Colonic mucosa (tissue), 4 donors: ENCODE data around the gene COPS6. TPM values are rescaled to one million over a fixed set of nuclear protein-coding genes. Genes with fewer than 3 reads are reported as not detected.

ENCODE experiments used
- DNase-seq: peaks from one replicate; pipeline ENCODE4 v3.0.0-alpha.2; 2020
- H3K27ac ChIP-seq: fragments of 200-600 bp; one replicate; pipeline ENCODE4 v1.8.0; 2021
- H3K27me3 ChIP-seq: fragments of 200-600 bp; one replicate; pipeline ENCODE4 v1.8.0; 2021
- H3K36me3 ChIP-seq: fragments of 200-600 bp; one replicate; pipeline ENCODE4 v1.8.0; 2021
- H3K4me1 ChIP-seq: fragments of 200-600 bp; one replicate; pipeline ENCODE4 v1.8.0; 2021; ENCODE audit warnings: mild to moderate bottlenecking
- H3K4me3 ChIP-seq: fragments of 200-600 bp; one replicate; pipeline ENCODE4 v1.8.0; 2021
- H3K9ac ChIP-seq, 2 donors: one replicate each; pipeline ENCODE4 v1.7.0; 2013; ENCODE audit warnings: control low read depth in 2 of 2, low read depth in 2 of 2, low read length in 2 of 2
- H3K9me3 ChIP-seq: fragments of 200-600 bp; one replicate; pipeline ENCODE4 v1.8.0; 2021
- CTCF ChIP-seq: fragments of 200-600 bp; IDR thresholded peaks from one replicate; pipeline ENCODE4 v1.8.0; 2022; ENCODE audit warnings: antibody characterized with exemption, mild to moderate bottlenecking
- intact Hi-C: fragments of 100-400 bp; cut with DNase I; formaldehyde crosslinking; loops from one replicate; pipeline ENCODE4 v1.14.1; 2022
- total RNA-seq, 2 donors: library from RNA; stranded (reverse); fragmentation: NEBNext Ultra II Directional in 1 of 2; extraction: Animal tissue kit (Norgen Biotek cat#: 25700) in 1 of 2; gene quantifications; one replicate each; pipeline ENCODE4 v1.2.1, GENCODE V29; 2021
- donor health status: healthy.
- donor health status: DM: no; HTN: no; CAD: no.
- donor health status: DM: no; HTN: no; CAD: no.

Gene COPS6
- total RNA-seq, 2 donors from 2014 or later: 67.3 to 110 TPM

GRCh38 chr7:100071018-100071723, 17.6 kb upstream of the COPS6 start:
- H3K36me3 ChIP-seq: peaks cover 36% of the 10 kb centered on the region
- peaks cover 8% of the 10 kb centered on the region for H3K9me3 ChIP-seq
- TF ChIP-seq CTCF: no peak
- DNase-seq: no peak
- H3K9ac ChIP-seq: no peak overlapping the region
- no peaks in the 10 kb centered on the region for H3K4me1 ChIP-seq
- intact Hi-C loops: no loop called here
- no peak overlapping the region for H3K4me3 ChIP-seq
- H3K27me3 ChIP-seq: no peaks in the 10 kb centered on the region
- no peak overlapping the region for H3K27ac ChIP-seq

- H3K27ac ChIP-seq: no peak overlapping the region
- DNase-seq: no peak
- H3K4me3 ChIP-seq: no peak overlapping the region
- H3K9me3 ChIP-seq: peaks cover 8% of the 10 kb centered on the region
- no peaks in the 10 kb centered on the region for H3K4me1 ChIP-seq
- intact Hi-C loops: no loop called here
- peaks cover 36% of the 10 kb centered on the region for H3K36me3 ChIP-seq
- no peak for TF ChIP-seq CTCF
- H3K27me3 ChIP-seq: no peaks in the 10 kb centered on the region
- H3K9ac ChIP-seq: no peak overlapping the region
Observed at GRCh38 chr7:100072462-100072861, 16.3 kb upstream of the COPS6 start.

- Histone ChIP-seq H3K9ac (no peak overlapping the region), H3K4me1 (peaks cover 10% of the 10 kb centered on the region), H3K27me3 (no peaks in the 10 kb centered on the region), H3K9me3 (peaks cover 8% of the 10 kb centered on the region), H3K4me3 (no peak overlapping the region), H3K27ac (no peak overlapping the region), H3K36me3 (peaks cover 36% of the 10 kb centered on the region)
- DNase-seq: no peak
- intact Hi-C loops: no loop called here
- TF ChIP-seq CTCF: no peak
Observed at GRCh38 chr7:100074841-100075240, 13.9 kb upstream of the COPS6 start.

- Histone ChIP-seq H3K9ac (no peak overlapping the region), H3K4me1 (peaks cover 16% of the 10 kb centered on the region), H3K27ac (no peak overlapping the region), H3K36me3 (peaks cover 36% of the 10 kb centered on the region), H3K9me3 (peaks cover 8% of the 10 kb centered on the region), H3K4me3 (no peak overlapping the region), H3K27me3 (no peaks in the 10 kb centered on the region)
- intact Hi-C loops: no loop called here
- no peak for TF ChIP-seq CTCF
- DNase-seq: no peak
Observed at GRCh38 chr7:100075418-100075817, 13.4 kb upstream of the COPS6 start.

GRCh38 chr7:100077205-100077604, 11.6 kb upstream of the COPS6 start:
- Histone ChIP-seq H3K9me3 (no peaks in the 10 kb centered on the region), H3K4me3 (no peak overlapping the region), H3K27ac (peak overlapping the region; percentile 82), H3K36me3 (peaks cover 25% of the 10 kb centered on the region), H3K9ac (no peak overlapping the region), H3K27me3 (no peaks in the 10 kb centered on the region), H3K4me1 (peaks cover 19% of the 10 kb centered on the region)
- peak; percentile 54 for DNase-seq
- TF ChIP-seq CTCF: no peak
- intact Hi-C loops: no loop called here
